HPDE6-E6E7 (cell line): ENCODE results near the gene SLC35E1.
"Not testable (repeated sequence)": the region's sequence is repeated elsewhere in the genome, so short reads cannot be mapped to it uniquely, and the experiment has no call there.

Experiments
- DNase-seq: peaks from one replicate; pipeline ENCODE4 v3.0.0; 2011; ENCODE audit warnings: missing footprints; ENCODE audit errors: extremely low spot score

The SLC35E1 gene

GRCh38 chr19:16522559-16523377, 49.4 kb downstream of the SLC35E1 start:
- no peak for DNase-seq

- no peak for DNase-seq
Observed at GRCh38 chr19:16521715-16522289, 50.4 kb downstream of the SLC35E1 start.

GRCh38 chr19:16520986-16521624, 51.1 kb downstream of the SLC35E1 start:
- DNase-seq, result no peak

GRCh38 chr19:16520074-16520973, 51.9 kb downstream of the SLC35E1 start:
- DNase-seq, result no peak

GRCh38 chr19:16519230-16519687, 53.0 kb downstream of the SLC35E1 start:
- no peak for DNase-seq

- no peak for DNase-seq
Observed at GRCh38 chr19:16518483-16519229, 53.6 kb downstream of the SLC35E1 start.

GRCh38 chr19:16518061-16518460, 54.2 kb downstream of the SLC35E1 start:
- DNase-seq, result no peak

DNA sequence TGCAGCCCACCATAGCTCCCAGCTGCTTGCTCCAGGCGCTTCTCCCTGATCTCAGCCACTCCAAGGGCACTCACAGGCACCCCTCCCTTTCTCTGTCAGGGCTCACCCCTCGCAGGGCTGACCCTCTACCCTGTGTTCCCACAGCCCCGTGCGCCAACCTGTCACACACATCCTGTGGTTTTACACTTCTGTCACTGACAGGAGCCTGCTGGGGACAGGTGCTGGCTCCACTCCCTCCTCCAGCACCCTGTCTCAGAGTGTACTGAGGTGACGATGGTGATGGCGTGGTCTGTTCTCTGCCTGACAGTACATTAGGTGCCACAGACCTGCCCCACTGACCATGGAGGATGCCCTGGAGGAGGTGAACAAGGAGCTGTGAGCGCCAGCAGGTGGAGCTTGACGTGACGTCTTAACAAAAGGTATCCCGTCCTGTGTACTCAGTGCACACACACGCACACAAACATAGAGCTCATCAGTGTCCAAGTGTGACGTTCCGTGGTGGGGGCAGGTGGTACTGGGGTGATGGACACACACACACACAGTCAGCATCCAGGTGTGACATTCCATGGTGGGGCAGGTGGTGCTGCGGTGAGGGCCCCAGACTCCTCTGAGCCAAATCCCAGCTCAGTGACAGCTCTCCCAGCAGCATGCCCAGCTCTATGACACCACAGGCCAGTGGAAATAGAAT, 55.1 kb downstream of the SLC35E1 start:
- DNase-seq, result no peak

DNA sequence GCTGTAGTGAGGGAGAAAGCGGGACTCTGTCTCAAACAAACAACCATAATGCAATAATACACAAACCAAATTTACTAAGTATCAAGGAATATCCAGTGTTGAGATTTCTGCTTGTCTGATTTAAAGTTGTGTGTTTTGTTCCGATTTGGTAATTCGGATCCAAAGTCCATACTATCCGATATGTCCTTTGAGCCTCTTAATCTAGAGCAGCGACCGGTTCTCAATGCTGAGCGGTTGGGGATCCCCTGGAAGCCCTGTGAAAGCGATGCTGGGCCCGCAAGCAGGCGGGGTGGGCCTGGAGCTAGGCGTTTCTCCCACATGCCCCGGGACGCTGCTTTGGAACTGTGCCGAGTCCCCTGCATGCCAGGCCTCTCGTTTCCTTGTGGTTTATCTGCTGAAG, 55.8 kb downstream of the SLC35E1 start:
- no peak for DNase-seq

- DNase-seq, result no peak
Observed at GRCh38 chr19:16514383-16515019, 57.7 kb downstream of the SLC35E1 start.

DNA sequence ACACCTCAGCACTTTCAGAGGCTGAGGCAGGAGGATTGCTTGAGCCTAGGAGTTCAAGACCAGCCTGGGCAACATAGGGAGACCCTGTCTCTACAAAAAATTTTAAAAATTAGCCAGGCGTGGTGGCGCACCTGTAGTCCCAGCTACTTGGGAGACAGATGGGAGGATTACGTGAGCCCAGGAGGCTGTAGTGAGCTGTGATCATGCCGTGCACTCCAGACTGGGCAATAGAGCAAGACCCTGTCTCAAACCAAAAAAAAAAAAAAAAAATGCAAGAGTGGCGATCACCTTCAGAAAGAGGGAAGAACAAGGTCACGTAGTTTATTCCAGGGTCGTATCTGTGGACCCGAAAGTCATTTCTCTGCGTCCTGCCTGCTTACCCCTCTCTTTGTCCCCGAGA, 59.6 kb downstream of the SLC35E1 start:
- DNase-seq, result not testable (repeated sequence)

DNA sequence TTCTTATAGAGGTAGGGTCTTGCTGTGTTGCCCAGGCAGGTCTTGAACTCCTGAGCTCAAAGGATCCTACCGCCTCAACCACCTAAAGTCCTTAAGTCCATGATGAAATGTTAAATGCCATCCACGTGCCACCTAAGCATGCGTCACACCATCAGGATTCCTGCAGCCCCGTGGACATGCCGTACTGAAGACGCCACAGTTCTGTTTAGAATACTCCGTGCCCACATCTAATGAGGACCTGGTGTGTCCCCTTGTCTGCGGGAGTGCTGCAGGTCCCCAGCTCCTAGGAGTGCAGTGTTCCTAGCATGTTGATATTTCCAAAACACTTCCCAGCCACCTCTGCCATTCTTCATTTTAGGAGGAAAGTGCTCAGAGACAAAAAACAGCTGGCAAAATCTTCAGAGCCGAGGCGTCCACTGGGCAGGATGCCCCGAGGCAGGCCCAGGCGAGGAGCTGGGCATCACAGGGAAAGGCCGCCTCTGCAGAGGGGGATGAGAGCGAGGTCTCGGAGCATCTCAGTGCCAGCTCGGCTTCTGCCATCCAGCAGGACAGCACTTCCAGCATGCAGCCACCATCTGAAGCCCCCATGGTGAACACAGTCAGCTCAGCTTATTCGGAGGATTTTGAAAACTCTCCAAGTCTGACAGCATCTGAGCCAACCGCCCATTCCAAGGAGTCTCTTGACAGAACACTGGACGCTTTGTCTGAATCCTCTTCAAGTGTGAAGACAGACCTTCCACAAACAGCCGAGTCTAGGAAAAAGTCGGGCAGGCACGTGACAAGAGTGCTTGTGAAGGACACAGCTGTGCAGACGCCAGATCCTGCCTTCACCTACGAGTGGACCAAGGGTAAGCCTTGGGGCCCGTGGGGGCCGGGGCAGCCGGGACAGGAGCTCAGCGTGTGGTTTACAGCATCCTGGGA, 62.8 kb downstream of the SLC35E1 start:
- no peak for DNase-seq

DNA sequence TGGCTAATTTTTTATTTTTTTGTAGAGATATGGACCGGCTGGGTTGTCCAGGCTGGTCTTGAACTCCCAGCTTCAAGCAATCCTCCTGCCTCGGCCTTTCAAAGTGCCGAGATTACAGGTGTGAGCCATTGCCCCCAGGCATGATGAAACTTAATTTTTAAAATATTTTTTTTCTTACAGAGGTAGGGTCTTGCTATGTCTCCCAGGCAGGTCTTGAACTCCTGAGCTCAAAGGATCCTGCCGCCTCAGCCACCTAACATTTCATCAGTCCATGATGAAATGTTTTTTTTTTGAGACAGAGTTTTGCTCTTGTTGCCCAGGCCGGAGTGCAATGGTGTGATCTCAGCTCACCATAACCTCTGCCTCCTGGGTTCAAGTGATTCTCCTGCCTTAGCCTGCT, 63.7 kb downstream of the SLC35E1 start:
- no peak for DNase-seq

DNA sequence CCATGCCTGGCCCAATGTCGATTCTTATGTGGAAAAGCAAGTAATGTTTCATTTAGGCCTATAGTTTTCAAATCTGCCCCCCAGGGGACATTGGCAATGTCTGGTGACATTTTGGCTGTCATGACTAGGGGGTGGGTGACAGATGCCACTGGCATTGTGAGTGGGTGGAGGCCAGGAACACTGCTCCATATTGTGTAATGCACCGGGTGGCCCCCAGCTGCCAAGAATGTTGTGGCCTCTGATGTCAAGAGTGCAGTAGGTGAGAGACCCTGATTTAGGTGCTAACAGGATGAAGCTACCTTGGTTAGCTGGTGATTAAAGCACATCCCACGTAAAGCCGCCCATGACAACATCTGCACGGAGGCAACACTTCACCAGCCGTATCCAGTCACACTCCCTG, 65.3 kb downstream of the SLC35E1 start:
- no peak for DNase-seq

DNA sequence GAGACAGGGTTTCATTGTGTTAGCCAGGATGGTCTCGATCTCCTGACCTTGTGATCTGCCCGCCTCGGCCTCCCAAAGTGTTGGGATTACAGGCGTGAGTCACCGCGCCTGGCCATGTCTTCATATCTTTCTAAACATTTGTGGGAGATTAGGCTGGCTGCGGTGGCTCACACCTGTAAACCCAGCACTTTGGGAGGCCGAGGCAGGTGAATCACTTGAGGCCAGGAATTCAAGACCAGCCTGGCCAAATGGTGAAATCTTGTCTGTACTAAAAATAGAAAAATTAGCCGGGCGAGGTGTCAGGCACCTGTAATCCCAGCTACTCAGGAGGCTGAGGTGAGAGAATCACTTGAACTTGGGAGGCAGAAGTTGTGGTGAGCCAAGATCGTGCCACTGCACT, 66.1 kb downstream of the SLC35E1 start:
- DNase-seq, result not testable (repeated sequence)

- DNase-seq, result no peak
Observed at GRCh38 chr19:16504271-16504670, 67.9 kb downstream of the SLC35E1 start.
